Measurements from ENCODE around the gene KCNQ2.

DNA sequence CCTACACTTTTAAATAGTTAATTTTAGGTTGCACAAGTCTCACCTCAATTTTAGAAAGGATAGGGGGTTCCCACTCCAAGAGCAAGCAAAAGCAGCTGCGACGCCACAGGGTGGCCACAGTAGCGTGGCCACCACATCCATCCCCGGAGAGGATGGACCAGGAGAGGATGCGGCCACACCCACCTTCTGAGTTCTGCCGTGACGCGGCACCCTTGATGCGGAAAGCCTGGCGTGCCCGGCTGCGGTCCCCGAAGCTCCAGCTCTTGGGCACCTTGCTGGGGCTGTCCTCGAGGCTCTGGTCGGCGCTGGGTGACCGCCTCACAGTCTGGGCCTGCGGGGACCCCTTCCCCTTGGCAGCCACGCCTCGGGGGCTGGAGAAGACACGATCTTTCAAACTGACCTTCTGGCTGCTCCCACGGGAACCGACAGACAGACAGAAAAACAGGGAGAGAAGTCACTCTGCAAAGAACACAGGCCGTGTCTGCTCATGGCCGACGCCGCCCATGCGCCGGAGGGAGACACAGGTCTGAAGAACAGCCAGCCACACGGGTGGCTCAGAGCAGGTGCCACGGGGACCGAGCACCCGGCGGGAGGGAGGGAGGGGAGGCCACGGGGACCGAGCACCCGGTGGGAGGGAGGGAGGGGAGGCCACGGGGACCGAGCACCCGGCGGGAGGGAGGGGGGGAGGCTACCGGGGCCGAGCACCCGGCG lies 57.6 kb downstream of the KCNQ2 start:
- no peak for TF ChIP-seq TAF1 (IDR thresholded peaks at IDR 0.05; ENCODE audit: borderline replicate concordance, low read depth, low read length)
- TF ChIP-seq POLR2A (IDR thresholded peaks at IDR 0.05; ENCODE audit: low read depth, low read length), result no peak
- no peak for TF ChIP-seq POLR2AphosphoS5 (IDR thresholded peaks at IDR 0.05; ENCODE audit: low read depth, low read length)
